GM18499 (cell line): Measurements from ENCODE around the gene DYNC2LI1.

ENCODE experiments used
- ATAC-seq: cut with Tn5 transposase; IDR thresholded peaks from one replicate; pipeline ENCODE4 v1.9.1; 2021; ENCODE audit warnings: moderate number of reproducible peaks; ENCODE audit not compliant: insufficient read depth, unreplicated experiment

DYNC2LI1 gene

DNA sequence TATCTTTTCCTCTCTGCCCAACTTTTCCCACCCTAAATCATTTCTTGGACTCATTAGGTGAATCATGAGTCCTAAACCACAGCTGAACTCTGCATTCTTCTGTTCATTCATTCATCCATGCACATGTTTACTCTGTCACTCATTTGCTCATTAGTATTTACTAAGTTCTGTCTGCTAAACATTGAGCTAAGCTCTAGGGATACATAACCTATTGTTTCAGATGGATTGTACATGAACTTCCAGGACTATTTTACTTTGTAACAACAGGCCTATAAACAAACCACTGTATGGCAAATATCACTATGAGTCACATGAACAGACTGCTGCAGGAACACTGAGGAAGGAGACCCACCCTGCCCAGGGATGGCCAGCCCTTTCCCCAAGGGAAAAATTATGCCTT lies 14.6 kb upstream of the DYNC2LI1 start:
- no peak for ATAC-seq

DNA sequence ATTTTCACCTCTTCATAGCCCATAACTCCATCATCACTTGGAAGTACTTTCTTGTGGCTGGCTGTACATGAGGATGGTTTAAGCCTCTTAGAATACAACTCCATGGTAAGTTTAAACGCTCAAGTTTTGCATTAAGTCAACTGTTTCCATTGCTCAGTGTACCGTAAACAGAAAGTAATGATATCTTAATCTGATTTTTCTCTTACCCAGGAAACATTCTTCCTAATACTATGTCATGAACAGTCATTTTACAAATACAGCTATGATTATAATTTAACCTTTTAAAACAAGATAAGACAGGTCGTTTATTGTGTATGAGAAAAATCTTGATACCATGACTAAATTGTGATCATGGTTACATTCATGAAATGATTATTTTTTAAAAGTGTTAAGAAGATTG lies 11.6 kb upstream of the DYNC2LI1 start:
- no peak for ATAC-seq

DNA sequence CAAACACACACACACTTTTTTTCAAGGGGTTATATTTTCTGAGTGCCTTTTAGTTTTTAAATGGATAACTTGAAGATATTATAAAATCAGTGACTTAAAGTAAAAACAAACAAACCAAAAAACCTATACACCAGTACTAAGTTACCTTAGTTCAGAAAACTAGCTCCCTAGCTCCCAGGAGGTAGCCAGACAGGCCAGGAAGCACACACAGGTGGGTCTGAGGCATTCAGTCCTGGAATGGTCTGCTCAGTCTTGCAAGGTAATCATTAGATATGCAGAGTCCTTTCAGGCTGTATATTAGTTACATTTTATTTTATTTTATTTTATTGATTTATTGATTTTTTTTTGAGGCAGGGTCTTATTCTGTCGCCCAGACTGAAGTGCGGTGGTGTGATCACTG lies 10.7 kb upstream of the DYNC2LI1 start:
- no peak for ATAC-seq

DNA sequence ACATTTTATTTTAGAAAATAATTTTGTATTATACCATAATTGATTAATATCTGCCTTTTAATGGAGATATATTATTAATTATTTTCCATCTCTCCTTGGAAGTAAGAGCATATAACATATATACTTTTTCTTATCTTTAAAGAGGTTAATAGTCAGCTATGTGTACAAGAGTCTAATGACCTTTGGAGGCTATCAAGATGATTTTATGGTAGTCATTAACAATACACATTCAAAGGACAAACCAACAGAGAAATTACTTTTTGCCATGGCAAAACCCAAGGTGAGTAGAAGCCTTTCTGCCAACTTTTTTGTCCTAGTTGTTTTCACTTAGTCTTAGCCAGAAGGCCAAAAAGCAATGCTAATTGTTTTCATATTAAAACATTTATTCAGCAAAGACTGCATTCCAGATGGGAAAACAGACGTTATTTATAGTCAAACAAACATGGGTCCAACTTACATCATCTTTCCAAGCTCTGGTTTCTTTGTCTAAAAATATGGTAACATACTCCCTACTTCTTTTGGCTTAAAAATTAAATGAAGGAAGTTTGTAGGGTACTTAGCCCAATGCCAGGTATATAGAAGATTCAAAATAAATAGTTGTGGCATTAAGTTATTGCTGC lies 9.6 kb upstream of the DYNC2LI1 start:
- no peak for ATAC-seq

DNA sequence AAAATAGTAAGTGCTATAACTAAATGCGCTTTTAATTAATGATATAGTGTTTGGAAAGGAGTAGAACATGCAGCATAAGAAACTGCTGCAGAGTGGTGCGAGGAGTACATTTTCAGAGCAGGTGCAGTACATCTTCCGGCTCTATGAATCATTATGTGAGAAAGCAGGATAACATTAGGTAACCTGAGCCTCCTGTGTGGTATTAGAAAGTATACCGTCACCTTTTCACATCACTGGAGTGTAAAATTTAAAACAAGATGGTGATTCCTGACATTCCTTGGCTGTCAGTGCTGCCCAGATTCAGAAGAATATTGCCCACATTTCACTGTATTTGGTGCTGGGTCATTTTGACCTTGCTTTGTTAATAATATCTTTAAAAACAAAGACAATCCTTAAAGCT lies 7.8 kb upstream of the DYNC2LI1 start:
- no peak for ATAC-seq

DNA sequence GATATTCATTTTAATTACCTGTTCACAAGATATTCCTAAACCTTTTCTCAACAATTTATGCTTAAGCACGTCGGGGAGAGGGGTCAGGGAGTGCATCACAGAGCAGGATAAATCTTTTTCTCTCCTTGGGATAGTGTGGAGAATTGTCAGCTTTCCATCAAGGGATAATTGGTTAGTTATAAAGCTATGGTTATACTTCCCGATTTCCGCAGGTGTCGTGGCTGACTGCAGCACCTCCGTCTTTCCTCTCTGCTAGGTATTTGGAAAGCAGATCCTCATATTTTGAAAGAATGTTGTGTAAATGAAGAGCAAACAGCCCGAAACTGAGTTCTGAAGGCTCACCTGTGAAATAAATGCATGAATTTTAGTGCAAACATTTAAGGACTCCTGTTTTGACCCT lies 778 bp downstream of the DYNC2LI1 start:
- ATAC-seq = no peak

DNA sequence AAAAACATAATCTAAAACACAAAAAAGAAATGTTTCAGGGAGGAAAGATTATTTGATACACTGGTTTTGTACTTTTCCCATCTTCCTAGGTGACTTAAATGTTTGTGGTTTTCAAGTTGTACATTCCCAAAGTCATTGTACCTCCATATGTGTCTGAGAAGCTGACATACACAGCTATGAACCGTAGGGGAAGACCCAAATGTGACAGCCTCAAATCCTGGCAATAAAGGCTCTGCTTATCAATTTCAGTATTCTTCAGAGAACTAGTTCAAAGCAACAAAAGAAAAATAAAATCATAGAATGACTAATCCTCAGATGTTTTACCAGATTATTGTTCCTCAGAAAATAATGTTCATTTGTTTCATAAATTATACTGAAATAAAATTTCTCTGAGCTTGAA lies 2.5 kb downstream of the DYNC2LI1 start:
- no peak for ATAC-seq

DNA sequence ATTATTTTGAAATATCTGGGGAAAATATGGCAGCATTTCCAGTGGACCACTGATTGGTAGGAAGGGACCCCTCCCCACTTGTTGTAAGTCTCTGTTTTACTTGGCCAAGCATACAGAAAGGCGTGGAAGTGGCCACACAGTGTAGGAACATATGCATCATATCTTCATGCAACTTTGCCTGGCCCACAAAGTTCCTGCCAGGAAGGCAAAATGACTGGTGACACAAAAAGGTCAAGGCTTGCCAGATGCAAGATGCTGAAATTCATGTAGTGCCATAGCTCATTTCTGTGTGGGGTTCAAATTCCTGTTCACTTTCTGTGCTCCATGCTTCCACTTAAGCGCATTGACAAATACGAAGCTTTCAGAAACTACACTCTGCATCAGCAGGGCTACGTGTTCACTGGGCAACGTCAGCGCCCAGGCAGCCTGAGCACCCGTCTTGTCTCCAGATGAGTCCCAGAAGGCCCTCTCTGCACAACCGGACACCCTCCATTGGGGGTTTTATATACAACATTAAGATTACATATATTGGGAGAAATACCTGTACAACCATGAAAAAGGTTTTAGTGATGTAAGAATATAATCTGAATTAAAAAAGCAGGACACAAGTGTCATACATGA lies 3.6 kb downstream of the DYNC2LI1 start:
- ATAC-seq = no peak

DNA sequence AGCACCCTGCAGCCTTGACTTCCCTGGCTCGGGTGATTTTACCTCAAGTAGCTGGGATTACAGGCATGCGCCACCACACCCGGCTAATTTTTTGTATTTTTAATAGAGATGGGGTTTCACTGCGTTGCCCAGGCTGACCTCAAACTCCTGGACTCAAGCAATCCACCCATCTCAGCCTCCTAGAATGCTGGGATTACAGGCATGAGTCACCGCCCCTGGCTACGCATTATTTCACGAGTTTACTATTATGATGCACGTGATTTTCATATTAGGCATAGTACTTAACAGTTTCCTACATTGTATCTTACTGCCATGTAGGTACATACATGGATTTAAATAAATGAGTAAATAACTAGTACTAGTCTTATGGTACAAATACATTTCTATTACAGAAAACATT lies 4.4 kb downstream of the DYNC2LI1 start:
- no peak for ATAC-seq

DNA sequence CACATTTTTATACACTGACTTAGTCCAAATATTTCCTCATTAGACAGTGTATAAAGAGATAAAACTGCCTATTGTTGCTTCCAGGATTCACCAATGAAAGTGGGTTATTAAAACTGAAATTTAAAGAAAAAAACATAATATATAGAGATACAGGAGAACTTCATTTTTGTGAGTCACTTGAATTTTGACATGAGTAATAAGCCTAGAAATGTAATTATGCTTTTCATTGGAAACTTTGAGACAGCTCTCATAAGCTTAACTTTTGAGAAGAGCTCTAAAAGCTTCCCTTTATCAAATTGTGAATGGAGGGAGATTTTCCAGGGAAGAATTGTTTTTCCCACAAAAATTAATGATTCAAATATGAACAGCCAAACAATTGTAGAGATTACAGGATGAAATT lies 14.1 kb downstream of the DYNC2LI1 start:
- ATAC-seq = no peak

DNA sequence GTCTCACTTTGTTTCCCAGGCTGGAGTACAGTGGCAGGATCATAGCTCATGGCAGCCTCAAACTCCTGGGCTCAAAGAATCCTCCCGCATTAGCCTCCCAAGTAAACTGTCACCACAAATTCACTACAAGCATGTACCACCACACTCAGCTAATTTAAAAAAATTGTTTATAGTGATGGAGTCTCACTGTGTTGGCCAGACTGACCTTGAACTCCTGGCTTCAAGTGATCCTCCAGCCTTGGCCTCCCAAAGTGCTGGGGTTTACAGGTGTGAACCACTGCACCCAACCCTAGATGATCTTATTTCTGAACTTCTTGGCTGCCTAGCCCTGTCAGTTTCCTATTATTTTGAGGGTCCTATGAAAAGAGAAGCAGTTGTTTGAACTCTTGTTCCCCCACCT lies 14.8 kb downstream of the DYNC2LI1 start:
- no peak for ATAC-seq

DNA sequence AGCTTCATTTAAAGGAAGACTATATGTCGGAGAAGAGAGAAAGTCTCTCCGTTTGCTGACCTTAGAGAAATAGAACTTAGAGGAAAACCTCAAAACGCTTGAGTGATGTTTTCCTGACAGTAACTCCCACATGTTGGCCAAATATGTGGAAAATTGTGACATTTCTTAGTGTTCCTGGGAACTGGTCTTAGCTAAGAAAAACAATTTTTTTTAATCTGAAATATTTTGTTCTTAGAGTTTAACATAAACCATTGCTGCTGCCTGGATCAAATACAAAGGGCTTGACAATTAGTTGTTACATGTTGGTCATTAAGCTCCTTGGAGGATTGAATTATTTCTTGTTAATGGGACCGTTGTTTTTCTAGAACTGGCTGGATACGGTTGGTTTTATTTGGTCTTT lies 16.3 kb downstream of the DYNC2LI1 start:
- no peak for ATAC-seq

DNA sequence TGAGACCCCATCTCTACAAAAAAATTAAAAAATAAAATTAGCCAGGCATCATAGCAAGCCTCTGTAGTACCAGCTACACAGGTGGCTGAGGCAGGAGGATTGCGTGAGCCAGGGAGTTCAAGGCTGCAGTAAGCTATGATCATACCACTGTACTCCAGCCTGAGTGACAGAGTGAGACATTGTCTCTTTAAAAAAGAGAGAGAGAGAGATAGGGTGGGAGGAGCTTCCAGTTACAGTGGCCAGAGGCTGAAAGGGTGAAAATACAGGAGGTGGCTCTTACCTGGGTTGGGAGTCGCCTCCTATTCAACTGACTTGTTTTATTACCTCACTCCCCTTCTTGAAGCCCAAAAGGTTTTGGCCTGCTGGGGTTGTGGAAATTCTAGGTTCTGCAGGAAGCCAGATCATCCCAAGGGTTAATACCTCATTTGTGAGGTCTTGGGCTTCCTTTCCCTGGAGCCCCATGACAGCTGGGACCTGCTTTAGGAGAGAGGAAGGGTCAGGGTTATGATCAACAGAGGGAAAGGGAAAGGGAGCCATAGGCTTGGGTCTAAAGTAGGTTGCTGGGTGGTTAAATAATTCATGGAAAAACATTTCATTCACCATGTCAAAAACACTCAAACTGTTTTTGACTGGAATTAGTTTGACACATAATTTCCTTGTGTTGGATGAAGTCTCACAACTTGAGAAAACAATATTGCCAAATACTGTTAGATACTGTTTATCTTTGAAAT lies 17.4 kb downstream of the DYNC2LI1 start:
- no peak for ATAC-seq

DNA sequence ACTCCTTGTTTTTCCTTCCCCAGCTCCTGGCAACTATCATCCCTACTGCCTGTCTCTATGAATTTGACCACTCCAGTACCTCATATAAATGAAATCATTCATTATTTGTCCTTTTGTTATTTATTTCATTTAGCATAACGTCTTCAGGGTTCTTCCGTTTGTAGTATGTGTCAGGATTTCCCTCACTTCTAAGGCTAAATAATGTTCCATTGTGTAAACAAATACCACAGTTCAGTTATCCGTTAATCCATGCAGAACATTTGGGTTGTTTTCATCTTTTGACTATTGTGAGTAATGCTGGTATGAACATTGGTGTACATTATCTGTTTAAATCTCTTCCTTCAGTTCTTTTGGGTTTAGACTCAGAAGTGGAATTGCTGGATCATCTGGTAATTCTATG lies 18.8 kb downstream of the DYNC2LI1 start:
- no peak for ATAC-seq

DNA sequence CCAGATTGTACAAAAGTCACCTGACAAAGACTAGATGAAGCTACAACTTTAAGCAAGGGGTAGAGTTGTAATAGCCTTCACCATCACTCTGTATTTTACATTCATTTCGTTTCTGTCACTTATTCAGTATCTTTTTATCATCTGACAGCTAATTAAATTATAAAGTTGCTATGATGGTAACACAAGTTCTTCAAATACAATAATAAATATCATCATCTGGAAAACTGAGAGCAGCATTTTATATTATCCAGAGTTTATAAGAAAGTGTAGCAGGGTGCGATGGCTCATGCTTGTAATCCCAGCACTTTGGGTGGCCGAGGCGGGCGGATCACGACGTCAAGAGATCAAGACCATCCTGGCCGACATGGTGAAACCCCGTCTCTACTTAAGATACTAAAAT lies 21.1 kb downstream of the DYNC2LI1 start:
- ATAC-seq = no peak

DNA sequence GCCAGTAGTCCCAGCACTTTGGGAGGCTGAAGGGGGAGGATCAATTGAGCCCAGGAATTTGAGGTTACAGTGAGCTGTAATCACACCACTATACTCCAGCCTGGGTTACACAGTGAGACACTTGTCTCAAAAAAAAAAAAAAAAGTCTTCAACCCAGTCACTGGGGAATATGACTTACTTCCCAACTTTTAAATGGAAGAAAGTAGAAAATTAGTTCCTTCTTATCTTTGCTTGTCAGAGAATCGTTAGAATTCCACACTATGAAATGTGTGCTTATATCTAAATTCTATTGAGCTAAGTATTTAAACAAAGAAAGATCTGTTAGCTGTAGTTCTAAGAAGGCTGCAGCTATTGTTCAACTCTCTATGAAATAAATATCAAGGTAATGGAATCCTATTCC lies 22.4 kb downstream of the DYNC2LI1 start:
- no peak for ATAC-seq

DNA sequence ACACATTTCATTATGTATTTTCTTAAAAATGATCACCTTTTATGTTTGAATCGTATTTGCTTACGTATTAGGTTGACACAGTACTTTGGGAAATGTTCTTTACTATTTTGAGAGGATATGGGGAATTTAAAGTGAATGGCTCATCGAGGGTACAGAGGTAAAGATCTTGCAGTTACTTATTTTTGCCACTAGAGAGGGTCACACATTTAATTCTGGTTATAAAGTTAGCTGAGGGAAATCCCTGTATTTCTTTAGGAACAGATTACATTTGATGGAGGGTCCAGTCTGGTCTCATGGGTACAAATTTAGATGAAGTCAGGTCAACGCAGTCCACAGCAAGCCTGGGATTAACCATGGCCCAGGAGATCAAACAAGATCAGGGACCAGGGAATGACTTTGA lies 24.5 kb downstream of the DYNC2LI1 start:
- ATAC-seq = no peak

DNA sequence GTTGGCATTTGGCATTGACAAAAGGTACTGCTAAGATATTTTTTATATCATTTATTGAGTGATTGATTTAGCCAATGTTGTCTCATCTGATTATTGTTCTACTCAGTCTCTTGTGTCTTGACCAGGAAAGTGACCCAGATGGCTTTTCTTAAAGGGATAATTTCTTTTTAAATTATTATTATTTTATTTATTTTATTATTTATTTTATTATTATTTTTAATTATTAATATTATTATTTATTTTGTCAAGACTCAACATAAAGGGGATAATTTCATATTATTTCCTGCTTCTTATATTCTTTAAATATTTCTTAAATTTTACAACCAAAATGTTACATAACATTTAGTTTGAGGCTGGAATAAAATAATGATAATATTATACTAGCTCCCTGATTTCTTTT lies 27.1 kb downstream of the DYNC2LI1 start:
- ATAC-seq = no peak

DNA sequence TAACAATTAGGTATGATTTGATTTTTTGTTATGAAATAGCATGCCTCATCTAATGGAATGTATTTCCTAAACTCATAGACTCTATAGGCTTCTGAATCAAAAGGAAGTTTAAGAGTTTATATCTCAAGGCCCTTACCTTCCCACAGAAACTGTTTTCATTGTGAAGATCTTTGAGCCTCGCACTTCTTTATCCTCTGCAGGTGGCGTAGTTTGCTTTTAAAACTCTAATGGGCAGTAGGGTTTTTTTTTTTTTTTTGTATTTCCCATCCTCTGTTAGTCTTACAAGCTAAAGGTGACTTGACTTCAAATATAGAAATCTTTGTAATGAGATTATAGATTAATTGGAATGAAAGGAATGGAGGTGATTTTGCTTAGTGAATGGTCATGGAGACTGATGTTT lies 28.3 kb downstream of the DYNC2LI1 start:
- ATAC-seq = no peak

DNA sequence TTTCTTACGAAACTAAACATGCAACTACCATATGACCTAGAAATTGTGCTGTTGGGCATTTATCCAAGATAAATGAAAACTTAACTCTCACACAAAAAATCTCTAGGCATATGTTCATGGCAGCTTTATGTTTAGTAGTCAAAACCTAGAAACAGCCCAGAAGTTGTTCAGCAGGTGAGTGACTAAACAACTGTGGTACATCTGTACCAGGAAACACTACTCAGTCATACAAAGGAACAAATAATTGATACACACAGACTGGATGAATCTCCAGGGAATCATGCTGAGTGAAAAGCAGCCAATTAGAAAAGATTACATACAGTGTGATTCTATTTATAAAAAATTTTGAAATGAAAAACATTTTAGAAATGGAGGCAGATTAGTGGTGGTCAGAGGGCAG lies 29.3 kb downstream of the DYNC2LI1 start:
- no peak for ATAC-seq

DNA sequence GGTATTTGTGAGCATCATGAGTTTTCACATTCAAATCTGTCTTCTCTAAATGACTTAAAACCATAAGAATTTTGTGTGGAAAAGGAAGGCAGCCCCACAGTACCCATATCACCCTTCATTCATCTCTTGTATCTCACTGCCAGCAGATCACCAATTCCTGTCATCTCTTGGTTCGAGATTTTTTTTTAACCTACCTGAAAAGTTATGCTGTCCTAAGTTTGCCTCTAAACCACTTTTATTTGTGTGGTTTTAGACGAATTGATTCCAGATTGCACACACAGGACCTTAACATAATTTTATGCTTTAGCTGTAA lies 32.8 kb downstream of the DYNC2LI1 start:
- no peak for ATAC-seq

DNA sequence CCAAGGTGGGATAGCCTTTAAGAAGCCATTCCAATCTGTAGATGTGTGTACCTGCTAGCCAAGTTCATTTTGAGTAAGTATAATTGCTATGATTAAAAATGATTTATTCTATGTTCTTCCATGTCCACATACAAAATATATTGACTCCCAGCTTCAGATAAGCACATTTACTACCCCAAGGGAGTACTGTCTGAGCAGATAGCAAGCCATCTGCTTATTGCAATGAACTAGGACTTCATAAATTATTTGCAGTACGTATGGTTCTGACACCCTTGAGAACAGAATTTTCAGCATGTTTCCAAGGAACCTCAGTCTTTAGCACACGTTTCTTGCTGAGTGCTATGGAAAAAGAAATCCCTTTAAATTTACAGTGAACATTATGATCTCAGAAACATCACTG lies 36.6 kb downstream of the DYNC2LI1 start:
- ATAC-seq = no peak
